ENCODE data around the gene THUMPD1. TPM values are rescaled to one million over a fixed set of nuclear protein-coding genes. Genes with fewer than 3 reads are reported as not detected.
A peak's percentile ranks its signal among the peaks of the same experiment; 100 is the strongest.
"Not testable (repeated sequence)": the region's sequence is repeated elsewhere in the genome, so short reads cannot be mapped to it uniquely, and the experiment has no call there.

Gene THUMPD1
- polyA plus RNA-seq, 2 donors: 11.2 TPM

DNA sequence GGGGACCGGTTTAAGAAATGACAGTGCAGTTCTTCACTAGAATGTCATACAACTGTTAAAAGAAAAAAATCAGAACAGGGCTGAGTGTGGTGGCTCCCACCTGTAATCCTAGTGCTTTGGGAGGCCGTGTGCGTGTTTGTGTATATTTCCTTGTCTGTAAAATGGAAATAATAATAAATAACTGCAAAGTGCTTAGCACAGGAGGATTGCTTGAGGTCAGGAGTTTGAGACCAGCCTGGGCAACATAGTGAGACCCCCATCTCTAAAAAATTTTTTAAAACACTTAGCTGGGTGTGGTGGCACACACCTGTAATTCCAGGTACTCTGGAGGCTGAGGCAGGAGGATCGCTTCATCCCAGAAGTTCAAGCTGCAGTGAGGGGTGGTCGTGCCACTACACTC, 24.7 kb upstream of the THUMPD1 start:
- H3K4me1 ChIP-seq (ENCODE audit: control insufficient read depth in 2 of 2, insufficient read depth in 2 of 2, low read length in 1 of 2): no peaks in the 10 kb centered on the region
- H3K27me3 ChIP-seq (ENCODE audit: control insufficient read depth in 1 of 2, insufficient read depth in 2 of 2, low read length in 2 of 2): no peaks in the 10 kb centered on the region
- H3K4me3 ChIP-seq (ENCODE audit: low read depth in 1 of 2, low read length in 2 of 2): no peak overlapping the region
- H3K36me3 ChIP-seq (ENCODE audit: control insufficient read depth in 2 of 2, insufficient read depth in 2 of 2, low read length in 1 of 2): no peaks in the 10 kb centered on the region
- no peaks in the 10 kb centered on the region for H3K9me3 ChIP-seq (ENCODE audit: control insufficient read depth in 2 of 2, insufficient read depth in 1 of 2, low read depth in 1 of 2, low read length in 1 of 2)
- 90 to 91% methylated on average over 5 of the region's 5 CpGs for WGBS, 2 donors
- H3K27ac ChIP-seq (ENCODE audit: low read depth in 2 of 2, low read length in 1 of 2): no peak overlapping the region

DNA sequence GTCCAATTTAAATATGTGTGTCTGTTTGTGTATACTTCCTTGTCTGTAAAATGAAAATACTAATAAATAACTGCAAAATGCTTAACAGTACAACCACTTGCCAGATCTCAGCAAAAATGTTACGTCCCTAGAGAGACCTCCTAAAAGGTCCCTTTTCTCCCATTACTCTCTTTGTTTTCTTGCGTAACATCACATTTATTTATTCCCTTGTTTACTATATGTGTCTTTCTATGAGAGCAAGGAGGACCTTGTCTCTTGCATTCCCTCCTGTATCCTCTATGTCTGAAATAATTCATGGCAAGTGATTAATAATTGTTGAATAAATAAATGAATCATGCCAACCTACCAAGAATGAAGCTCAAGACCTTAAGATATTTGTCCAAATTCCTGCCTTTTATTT, 24.1 kb upstream of the THUMPD1 start:
- no peaks in the 10 kb centered on the region for H3K36me3 ChIP-seq (ENCODE audit: control insufficient read depth in 2 of 2, insufficient read depth in 2 of 2, low read length in 1 of 2)
- WGBS, 2 donors: 87 to 92% methylated on average over 2 of the region's 2 CpGs
- no peaks in the 10 kb centered on the region for H3K9me3 ChIP-seq (ENCODE audit: control insufficient read depth in 2 of 2, insufficient read depth in 1 of 2, low read depth in 1 of 2, low read length in 1 of 2)
- H3K4me3 ChIP-seq (ENCODE audit: low read depth in 1 of 2, low read length in 2 of 2): no peak overlapping the region
- no peak overlapping the region for H3K27ac ChIP-seq (ENCODE audit: low read depth in 2 of 2, low read length in 1 of 2)
- no peaks in the 10 kb centered on the region for H3K27me3 ChIP-seq (ENCODE audit: control insufficient read depth in 1 of 2, insufficient read depth in 2 of 2, low read length in 2 of 2)
- no peaks in the 10 kb centered on the region for H3K4me1 ChIP-seq (ENCODE audit: control insufficient read depth in 2 of 2, insufficient read depth in 2 of 2, low read length in 1 of 2)

DNA sequence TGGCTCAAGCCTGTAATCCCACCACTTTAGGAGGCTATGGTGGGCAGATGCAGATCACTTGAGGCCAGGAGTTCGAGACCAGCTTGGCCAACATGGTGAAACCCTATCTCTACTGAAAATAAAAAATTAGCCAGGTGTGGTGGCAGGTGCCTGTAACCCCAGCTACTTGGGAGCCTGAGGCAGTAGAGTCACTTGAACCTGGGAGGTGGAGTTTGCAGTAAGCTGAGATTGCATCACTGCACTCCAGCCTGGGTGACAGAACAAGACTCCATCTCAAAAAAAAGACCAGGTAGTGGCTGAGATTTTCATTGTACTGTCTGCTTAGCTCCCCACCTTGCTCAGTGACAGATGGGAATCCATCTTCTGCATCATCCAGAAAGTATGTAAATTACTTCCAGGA, 22.8 kb upstream of the THUMPD1 start:
- H3K4me1 ChIP-seq (ENCODE audit: control insufficient read depth in 2 of 2, insufficient read depth in 2 of 2, low read length in 1 of 2); H3K27ac ChIP-seq (ENCODE audit: low read depth in 2 of 2, low read length in 1 of 2); H3K9me3 ChIP-seq (ENCODE audit: control insufficient read depth in 2 of 2, insufficient read depth in 1 of 2, low read depth in 1 of 2, low read length in 1 of 2); H3K36me3 ChIP-seq (ENCODE audit: control insufficient read depth in 2 of 2, insufficient read depth in 2 of 2, low read length in 1 of 2); H3K4me3 ChIP-seq (ENCODE audit: low read depth in 1 of 2, low read length in 2 of 2); H3K27me3 ChIP-seq (ENCODE audit: control insufficient read depth in 1 of 2, insufficient read depth in 2 of 2, low read length in 2 of 2): not testable (repeated sequence)
- 55 to 76% methylated on average over 1 of the region's 1 CpG for WGBS, 2 donors

DNA sequence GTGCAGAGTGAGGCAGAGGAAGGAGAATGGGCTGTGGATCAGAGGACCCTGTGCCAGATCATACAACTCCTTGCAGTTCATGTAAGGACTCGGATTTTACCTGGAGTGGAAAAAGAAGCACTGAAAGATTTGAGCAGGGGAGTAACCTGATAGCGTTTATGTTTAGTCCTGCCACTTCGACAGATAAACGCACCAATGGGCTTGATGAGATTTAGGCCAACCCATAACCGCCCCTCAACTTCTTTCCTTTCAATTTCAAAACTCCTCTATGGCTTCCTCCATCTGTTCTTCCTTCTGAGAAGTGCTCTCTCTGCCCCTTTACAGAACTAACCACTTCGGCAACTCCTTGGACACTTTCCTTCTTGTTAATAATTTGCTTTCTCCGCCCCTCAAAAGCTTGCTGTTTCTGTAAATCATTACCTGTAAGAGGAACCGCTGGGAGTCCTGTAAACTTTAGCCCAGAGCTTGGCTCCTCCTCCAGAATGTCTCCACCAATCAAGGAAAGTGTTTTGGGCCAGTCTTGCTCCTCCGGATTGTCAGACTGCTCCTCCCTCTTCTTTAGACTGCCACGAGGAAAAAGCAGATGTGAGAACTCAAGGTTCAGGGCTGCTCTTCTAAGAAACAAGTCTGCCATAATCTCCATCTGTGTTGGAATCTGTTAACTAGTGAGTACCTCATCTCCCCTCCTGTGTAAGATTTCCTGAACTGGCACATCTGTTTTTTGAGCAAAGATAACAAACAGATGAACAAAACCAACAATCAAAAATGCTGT, 22.0 kb upstream of the THUMPD1 start, which contains the start of gene ACSM3:
Gene ACSM3, plus strand, starts transcription at position 554 of the 772 bp plus-strand sequence. CDS start 6,021 bp downstream, outside the sequence.
- peak within 1 kb of the TSS; percentile 38 to 68 for H3K4me3 ChIP-seq (ENCODE audit: low read depth in 1 of 2, low read length in 2 of 2)
- H3K9me3 ChIP-seq (ENCODE audit: control insufficient read depth in 2 of 2, insufficient read depth in 1 of 2, low read depth in 1 of 2, low read length in 1 of 2): no peaks in the 10 kb centered on the region
- H3K36me3 ChIP-seq (ENCODE audit: control insufficient read depth in 2 of 2, insufficient read depth in 2 of 2, low read length in 1 of 2): no peaks in the 10 kb centered on the region
- H3K4me1 ChIP-seq (ENCODE audit: control insufficient read depth in 2 of 2, insufficient read depth in 2 of 2, low read length in 1 of 2): no peaks in the 10 kb centered on the region
- peak within 1 kb of the TSS; percentile 62 to 81 for H3K27ac ChIP-seq (ENCODE audit: low read depth in 2 of 2, low read length in 1 of 2)
- 7 to 8% methylated on average over 10 of the region's 10 CpGs for WGBS, 2 donors
- no peaks in the 10 kb centered on the region for H3K27me3 ChIP-seq (ENCODE audit: control insufficient read depth in 1 of 2, insufficient read depth in 2 of 2, low read length in 2 of 2)

DNA sequence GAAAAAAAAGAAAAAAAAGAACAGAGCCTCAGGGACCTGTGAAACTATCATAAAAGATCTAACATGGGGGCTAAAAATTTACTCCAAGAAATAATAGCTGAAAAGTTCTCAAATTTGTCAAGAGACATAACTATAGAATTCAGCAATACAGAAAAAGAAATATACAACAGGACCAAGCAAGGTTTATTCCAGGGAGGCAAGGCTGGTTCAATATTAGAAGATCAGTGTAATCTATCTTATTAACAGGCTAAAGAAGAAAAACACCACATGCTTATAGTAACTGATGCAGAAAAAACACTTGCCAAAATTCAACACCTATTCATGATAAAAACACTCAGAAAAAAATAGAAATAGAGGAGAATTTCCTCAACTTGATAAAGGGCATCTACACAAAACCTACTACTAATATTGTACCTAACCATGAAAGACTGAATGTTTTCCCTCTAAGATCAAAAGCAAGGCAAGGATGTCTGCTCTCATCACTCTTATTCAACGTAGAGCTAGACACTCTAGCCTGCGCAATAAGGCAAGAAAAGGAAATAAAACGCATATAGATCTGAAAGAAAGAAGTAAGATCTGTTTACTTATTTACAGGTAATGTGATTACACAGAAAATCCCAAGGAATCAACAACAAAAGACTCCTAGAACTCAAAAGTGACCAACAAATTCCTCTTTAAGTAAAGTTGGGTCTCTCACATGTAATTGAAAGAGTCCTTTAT, 20.9 kb upstream of the THUMPD1 start:
- H3K27me3 ChIP-seq (ENCODE audit: control insufficient read depth in 1 of 2, insufficient read depth in 2 of 2, low read length in 2 of 2): no peaks in the 10 kb centered on the region
- no peaks in the 10 kb centered on the region for H3K36me3 ChIP-seq (ENCODE audit: control insufficient read depth in 2 of 2, insufficient read depth in 2 of 2, low read length in 1 of 2)
- WGBS, 2 donors: 88 to 91% methylated on average over 3 of the region's 3 CpGs
- H3K4me3 ChIP-seq (ENCODE audit: low read depth in 1 of 2, low read length in 2 of 2): no peak overlapping the region
- no peak overlapping the region for H3K27ac ChIP-seq (ENCODE audit: low read depth in 2 of 2, low read length in 1 of 2)
- H3K9me3 ChIP-seq (ENCODE audit: control insufficient read depth in 2 of 2, insufficient read depth in 1 of 2, low read depth in 1 of 2, low read length in 1 of 2): no peaks in the 10 kb centered on the region
- H3K4me1 ChIP-seq (ENCODE audit: control insufficient read depth in 2 of 2, insufficient read depth in 2 of 2, low read length in 1 of 2): no peaks in the 10 kb centered on the region

DNA sequence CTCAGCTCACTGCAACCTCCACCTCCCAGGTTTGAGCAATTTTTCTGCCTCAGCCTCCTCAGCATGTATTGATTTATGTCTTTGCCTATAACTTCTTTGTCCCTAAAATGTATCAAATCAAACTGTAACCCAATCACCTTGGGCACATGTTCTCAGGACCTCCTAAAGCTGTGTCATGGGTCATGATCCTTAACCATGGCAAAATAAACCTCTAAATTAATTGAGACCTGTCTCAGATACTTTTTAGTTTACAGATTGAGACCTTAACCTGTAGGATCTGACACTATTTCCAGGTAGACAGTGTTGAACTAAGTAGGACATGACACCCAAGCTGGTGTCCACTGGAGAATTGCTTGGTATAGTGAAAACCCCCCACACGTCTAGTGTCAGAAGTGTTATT, 19.6 kb upstream of the THUMPD1 start:
- Histone ChIP-seq H3K27me3 (ENCODE audit: control insufficient read depth in 1 of 2, insufficient read depth in 2 of 2, low read length in 2 of 2) (no peaks in the 10 kb centered on the region), H3K9me3 (ENCODE audit: control insufficient read depth in 2 of 2, insufficient read depth in 1 of 2, low read depth in 1 of 2, low read length in 1 of 2) (no peaks in the 10 kb centered on the region), H3K36me3 (ENCODE audit: control insufficient read depth in 2 of 2, insufficient read depth in 2 of 2, low read length in 1 of 2) (no peaks in the 10 kb centered on the region), H3K27ac (ENCODE audit: low read depth in 2 of 2, low read length in 1 of 2) (no peak overlapping the region), H3K4me1 (ENCODE audit: control insufficient read depth in 2 of 2, insufficient read depth in 2 of 2, low read length in 1 of 2) (no peaks in the 10 kb centered on the region), H3K4me3 (ENCODE audit: low read depth in 1 of 2, low read length in 2 of 2) (no peak overlapping the region)
- WGBS, 2 donors: 85 to 92% methylated on average over 1 of the region's 1 CpG

DNA sequence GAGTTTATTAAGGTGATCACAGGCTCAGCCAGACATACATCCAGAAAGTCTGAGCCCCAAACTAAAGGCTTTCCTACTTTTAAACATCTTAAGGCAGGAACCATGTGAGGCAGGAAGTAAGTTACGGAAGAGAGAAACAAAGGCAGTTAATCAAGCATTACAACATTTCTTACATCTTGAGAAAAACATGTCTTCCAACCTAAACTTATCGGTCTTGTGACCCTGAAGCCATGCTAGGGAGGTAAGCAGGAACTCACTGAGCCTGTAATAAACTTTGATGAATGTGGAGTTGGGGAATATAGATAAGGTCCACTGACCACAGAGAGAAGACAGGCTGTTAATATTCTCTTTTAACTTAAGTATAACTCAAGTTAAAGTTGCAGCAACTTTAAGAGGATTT, 18.7 kb upstream of the THUMPD1 start:
- Histone ChIP-seq H3K4me1 (ENCODE audit: control insufficient read depth in 2 of 2, insufficient read depth in 2 of 2, low read length in 1 of 2) (no peaks in the 10 kb centered on the region), H3K27ac (ENCODE audit: low read depth in 2 of 2, low read length in 1 of 2) (no peak overlapping the region), H3K4me3 (ENCODE audit: low read depth in 1 of 2, low read length in 2 of 2) (no peak overlapping the region), H3K27me3 (ENCODE audit: control insufficient read depth in 1 of 2, insufficient read depth in 2 of 2, low read length in 2 of 2) (no peaks in the 10 kb centered on the region), H3K9me3 (ENCODE audit: control insufficient read depth in 2 of 2, insufficient read depth in 1 of 2, low read depth in 1 of 2, low read length in 1 of 2) (no peaks in the 10 kb centered on the region), H3K36me3 (ENCODE audit: control insufficient read depth in 2 of 2, insufficient read depth in 2 of 2, low read length in 1 of 2) (no peaks in the 10 kb centered on the region)
- WGBS, 2 donors: 76% methylated on average over 2 of the region's 2 CpGs

DNA sequence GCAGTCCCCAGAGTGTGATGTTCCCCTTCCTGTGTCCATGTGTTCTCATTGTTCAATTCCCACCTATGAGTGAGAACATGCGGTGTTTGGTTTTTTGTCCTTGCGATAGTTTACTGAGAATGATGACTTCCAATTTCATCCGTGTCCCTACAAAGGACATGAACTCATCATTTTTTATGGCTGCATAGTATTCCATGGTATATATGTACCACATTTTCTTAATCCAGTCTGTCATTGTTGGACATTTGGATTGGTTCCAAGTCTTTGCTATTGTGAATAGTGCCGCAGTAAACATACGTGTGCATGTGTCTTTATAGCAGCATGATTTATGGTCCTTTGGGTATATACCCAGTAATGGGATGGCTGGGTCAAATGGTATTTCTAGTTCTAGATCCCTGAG, 14.2 kb upstream of the THUMPD1 start:
- H3K9me3 ChIP-seq (ENCODE audit: control insufficient read depth in 2 of 2, insufficient read depth in 1 of 2, low read depth in 1 of 2, low read length in 1 of 2); H3K4me1 ChIP-seq (ENCODE audit: control insufficient read depth in 2 of 2, insufficient read depth in 2 of 2, low read length in 1 of 2); H3K4me3 ChIP-seq (ENCODE audit: low read depth in 1 of 2, low read length in 2 of 2); H3K27me3 ChIP-seq (ENCODE audit: control insufficient read depth in 1 of 2, insufficient read depth in 2 of 2, low read length in 2 of 2); H3K36me3 ChIP-seq (ENCODE audit: control insufficient read depth in 2 of 2, insufficient read depth in 2 of 2, low read length in 1 of 2); H3K27ac ChIP-seq (ENCODE audit: low read depth in 2 of 2, low read length in 1 of 2): not testable (repeated sequence)
- WGBS, 2 donors: 81 to 89% methylated on average over 3 of the region's 5 CpGs

DNA sequence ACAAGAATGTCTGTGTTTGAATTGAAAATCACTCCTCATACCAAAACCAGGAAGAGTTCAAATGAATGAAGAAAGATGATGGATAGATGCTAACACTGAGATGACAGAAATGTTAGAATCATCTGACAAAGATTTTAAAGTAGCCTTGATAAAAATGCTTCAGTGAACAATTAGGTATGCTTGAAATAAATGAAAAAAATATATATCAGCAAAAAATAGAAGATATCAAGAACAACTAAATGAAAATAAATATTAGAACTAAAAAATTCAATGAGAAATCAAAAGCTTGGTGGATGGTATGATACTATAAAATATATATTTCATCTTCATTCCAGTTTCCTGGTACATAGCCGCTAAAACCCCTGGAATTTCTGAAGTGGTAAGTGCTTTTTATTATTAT, 13.6 kb upstream of the THUMPD1 start:
- no peaks in the 10 kb centered on the region for H3K9me3 ChIP-seq (ENCODE audit: control insufficient read depth in 2 of 2, insufficient read depth in 1 of 2, low read depth in 1 of 2, low read length in 1 of 2)
- WGBS, 2 donors: 89 to 94% methylated on average over 1 of the region's 1 CpG
- no peak overlapping the region for H3K27ac ChIP-seq (ENCODE audit: low read depth in 2 of 2, low read length in 1 of 2)
- no peak overlapping the region for H3K4me3 ChIP-seq (ENCODE audit: low read depth in 1 of 2, low read length in 2 of 2)
- no peaks in the 10 kb centered on the region for H3K27me3 ChIP-seq (ENCODE audit: control insufficient read depth in 1 of 2, insufficient read depth in 2 of 2, low read length in 2 of 2)
- no peaks in the 10 kb centered on the region for H3K4me1 ChIP-seq (ENCODE audit: control insufficient read depth in 2 of 2, insufficient read depth in 2 of 2, low read length in 1 of 2)
- H3K36me3 ChIP-seq (ENCODE audit: control insufficient read depth in 2 of 2, insufficient read depth in 2 of 2, low read length in 1 of 2): no peaks in the 10 kb centered on the region

DNA sequence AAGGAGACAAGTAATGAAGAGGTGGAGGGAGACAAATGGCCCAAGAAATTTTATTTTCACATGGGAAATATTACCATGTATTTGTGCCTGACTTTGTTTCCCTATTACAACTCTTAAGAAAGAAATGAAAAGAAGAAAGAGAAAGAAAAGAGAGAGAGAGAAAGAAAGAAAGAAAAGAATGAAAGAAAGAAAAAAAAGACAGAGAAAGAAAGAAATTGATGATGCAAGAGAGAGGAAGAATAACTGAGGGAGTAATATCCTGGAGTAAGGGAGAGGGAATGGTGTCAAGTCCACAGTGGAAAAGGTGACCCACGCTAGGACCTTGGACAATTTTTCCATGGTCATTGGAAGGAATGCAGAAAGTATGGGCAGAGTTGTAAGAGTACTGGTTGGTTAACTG, 12.1 kb upstream of the THUMPD1 start:
- H3K4me1 ChIP-seq (ENCODE audit: control insufficient read depth in 2 of 2, insufficient read depth in 2 of 2, low read length in 1 of 2): no peaks in the 10 kb centered on the region
- no peak overlapping the region for H3K4me3 ChIP-seq (ENCODE audit: low read depth in 1 of 2, low read length in 2 of 2)
- H3K27ac ChIP-seq (ENCODE audit: low read depth in 2 of 2, low read length in 1 of 2): no peak overlapping the region
- H3K27me3 ChIP-seq (ENCODE audit: control insufficient read depth in 1 of 2, insufficient read depth in 2 of 2, low read length in 2 of 2): no peaks in the 10 kb centered on the region
- H3K36me3 ChIP-seq (ENCODE audit: control insufficient read depth in 2 of 2, insufficient read depth in 2 of 2, low read length in 1 of 2): no peaks in the 10 kb centered on the region
- no peaks in the 10 kb centered on the region for H3K9me3 ChIP-seq (ENCODE audit: control insufficient read depth in 2 of 2, insufficient read depth in 1 of 2, low read depth in 1 of 2, low read length in 1 of 2)
- WGBS, 2 donors: 77 to 82% methylated on average over 1 of the region's 1 CpG
